ENCODE data around the gene TYW1B. TPM values are rescaled to one million over a fixed set of nuclear protein-coding genes. Genes with fewer than 3 reads are reported as not detected.
"Not testable (repeated sequence)": the region's sequence is repeated elsewhere in the genome, so short reads cannot be mapped to it uniquely, and the experiment has no call there.

Gene TYW1B
- total RNA-seq, 1 experiment from 2014 or later, result 3.0 TPM

- H4K20me1 ChIP-seq (ENCODE audit: insufficient read depth); BruUV-seq (replicated peaks); intact Hi-C loops (cut with micrococcal nuclease; ENCODE audit: unreplicated experiment); DNase-seq; H3F3A ChIP-seq (ENCODE audit: insufficient read depth, low read depth); H3K27me3 ChIP-seq (ENCODE audit: insufficient read depth, low read depth); POLR2A ChIA-PET (ENCODE audit: unreplicated experiment); H3K4me2 ChIP-seq; H3K27ac ChIP-seq; H3K4me1 ChIP-seq (replicated peaks; ENCODE audit: insufficient read depth); H3K79me2 ChIP-seq (ENCODE audit: low read depth); H3K4me3 ChIP-seq; CTCF ChIA-PET; H2AFZ ChIP-seq; H3K36me3 ChIP-seq (ENCODE audit: low read depth); H3K9me3 ChIP-seq (ENCODE audit: insufficient read depth, low read depth); H3K9me2 ChIP-seq (ENCODE audit: insufficient read depth): not testable (repeated sequence)
These were observed 223.0 kb downstream of the TYW1B start for GRCh38 chr7:72604771-72605611.

- BruUV-seq (replicated peaks); H3K9me2 ChIP-seq (ENCODE audit: insufficient read depth); DNase-seq; intact Hi-C loops (cut with micrococcal nuclease; ENCODE audit: unreplicated experiment); H3K79me2 ChIP-seq (ENCODE audit: low read depth); H3K27me3 ChIP-seq (ENCODE audit: insufficient read depth, low read depth); H3K4me1 ChIP-seq (replicated peaks; ENCODE audit: insufficient read depth); H3K9me3 ChIP-seq (ENCODE audit: insufficient read depth, low read depth); CTCF ChIA-PET; H3K4me2 ChIP-seq; H4K20me1 ChIP-seq (ENCODE audit: insufficient read depth); H3K36me3 ChIP-seq (ENCODE audit: low read depth); H3K4me3 ChIP-seq; POLR2A ChIA-PET (ENCODE audit: unreplicated experiment); H2AFZ ChIP-seq; H3K27ac ChIP-seq; H3F3A ChIP-seq (ENCODE audit: insufficient read depth, low read depth): not testable (repeated sequence)
These were observed 224.5 kb downstream of the TYW1B start for GRCh38 chr7:72603476-72603875.

- Histone ChIP-seq H3K79me2 (ENCODE audit: low read depth) (no peaks in the 10 kb centered on the region), H3K4me3 (no peak overlapping the region), H3K9me2 (ENCODE audit: insufficient read depth) (no peaks in the 10 kb centered on the region), H3K27me3 (ENCODE audit: insufficient read depth, low read depth) (no peaks in the 10 kb centered on the region), H3F3A (ENCODE audit: insufficient read depth, low read depth) (no peaks in the 10 kb centered on the region), H3K4me2 (no peak overlapping the region), H3K27ac (no peak overlapping the region), H4K20me1 (ENCODE audit: insufficient read depth) (no peaks in the 10 kb centered on the region), H3K4me1 (replicated peaks; ENCODE audit: insufficient read depth) (no peaks in the 10 kb centered on the region), H3K9me3 (ENCODE audit: insufficient read depth, low read depth) (no peaks in the 10 kb centered on the region), H3K36me3 (ENCODE audit: low read depth) (no peaks in the 10 kb centered on the region), H2AFZ (no peak overlapping the region)
- no peak for DNase-seq
- BruUV-seq (replicated peaks), result no TSS peak
- intact Hi-C loops (cut with micrococcal nuclease; ENCODE audit: unreplicated experiment), result no loop called here
- ChIA-PET CTCF (no interaction called here), POLR2A (ENCODE audit: unreplicated experiment) (no interaction called here)
- TF ChIP-seq EZH2 (IDR thresholded peaks at IDR 0.05; ENCODE audit: low read depth) (no peak), CTCF (conservative IDR thresholded peaks at IDR 0.05) (no peak)
These were observed 224.9 kb downstream of the TYW1B start for GRCh38 chr7:72603073-72603472.

GRCh38 chr7:72601683-72602082 is 226.3 kb downstream of the TYW1B start:
- intact Hi-C loops (cut with micrococcal nuclease; ENCODE audit: unreplicated experiment); H3F3A ChIP-seq (ENCODE audit: insufficient read depth, low read depth); H3K79me2 ChIP-seq (ENCODE audit: low read depth); H3K27ac ChIP-seq; H3K9me3 ChIP-seq (ENCODE audit: insufficient read depth, low read depth); H2AFZ ChIP-seq; CTCF ChIA-PET; BruUV-seq (replicated peaks); H3K4me1 ChIP-seq (replicated peaks; ENCODE audit: insufficient read depth); H3K4me2 ChIP-seq; POLR2A ChIA-PET (ENCODE audit: unreplicated experiment); H3K4me3 ChIP-seq; H3K27me3 ChIP-seq (ENCODE audit: insufficient read depth, low read depth); H3K9me2 ChIP-seq (ENCODE audit: insufficient read depth); H4K20me1 ChIP-seq (ENCODE audit: insufficient read depth); DNase-seq; H3K36me3 ChIP-seq (ENCODE audit: low read depth): not testable (repeated sequence)

GRCh38 chr7:72590023-72590422 is 238.0 kb downstream of the TYW1B start:
- not testable (repeated sequence) for BruUV-seq (replicated peaks)

GRCh38 chr7:72587267-72587666 is 240.7 kb downstream of the TYW1B start:
- H2AFZ ChIP-seq; H3K4me2 ChIP-seq; H3K27me3 ChIP-seq (ENCODE audit: insufficient read depth, low read depth); H3K36me3 ChIP-seq (ENCODE audit: low read depth); H3K9me2 ChIP-seq (ENCODE audit: insufficient read depth); H3K79me2 ChIP-seq (ENCODE audit: low read depth); BruUV-seq (replicated peaks); intact Hi-C loops (cut with micrococcal nuclease; ENCODE audit: unreplicated experiment); H3K4me1 ChIP-seq (replicated peaks; ENCODE audit: insufficient read depth); H3K27ac ChIP-seq; H3K4me3 ChIP-seq; POLR2A ChIA-PET (ENCODE audit: unreplicated experiment); CTCF ChIA-PET; H3K9me3 ChIP-seq (ENCODE audit: insufficient read depth, low read depth); H4K20me1 ChIP-seq (ENCODE audit: insufficient read depth); H3F3A ChIP-seq (ENCODE audit: insufficient read depth, low read depth); DNase-seq: not testable (repeated sequence)

More at GRCh38 chr7:72590023-72590422, 238.0 kb downstream of the TYW1B start:
- H3K4me2 ChIP-seq; H3K36me3 ChIP-seq (ENCODE audit: low read depth); H3K27me3 ChIP-seq (ENCODE audit: insufficient read depth, low read depth); H3F3A ChIP-seq (ENCODE audit: insufficient read depth, low read depth); H3K9me3 ChIP-seq (ENCODE audit: insufficient read depth, low read depth); DNase-seq; H2AFZ ChIP-seq; H3K79me2 ChIP-seq (ENCODE audit: low read depth); intact Hi-C loops (cut with micrococcal nuclease; ENCODE audit: unreplicated experiment); CTCF ChIA-PET; H4K20me1 ChIP-seq (ENCODE audit: insufficient read depth); H3K27ac ChIP-seq; POLR2A ChIA-PET (ENCODE audit: unreplicated experiment); H3K4me1 ChIP-seq (replicated peaks; ENCODE audit: insufficient read depth); H3K9me2 ChIP-seq (ENCODE audit: insufficient read depth); H3K4me3 ChIP-seq: not testable (repeated sequence)

- H3K4me1 ChIP-seq (replicated peaks; ENCODE audit: insufficient read depth); H3K4me2 ChIP-seq; DNase-seq; H3K9me2 ChIP-seq (ENCODE audit: insufficient read depth); POLR2A ChIA-PET (ENCODE audit: unreplicated experiment); H3K4me3 ChIP-seq; H3K27me3 ChIP-seq (ENCODE audit: insufficient read depth, low read depth); H3K9me3 ChIP-seq (ENCODE audit: insufficient read depth, low read depth); H2AFZ ChIP-seq; H4K20me1 ChIP-seq (ENCODE audit: insufficient read depth); H3K36me3 ChIP-seq (ENCODE audit: low read depth); BruUV-seq (replicated peaks); H3K27ac ChIP-seq; H3F3A ChIP-seq (ENCODE audit: insufficient read depth, low read depth); intact Hi-C loops (cut with micrococcal nuclease; ENCODE audit: unreplicated experiment); CTCF ChIA-PET; H3K79me2 ChIP-seq (ENCODE audit: low read depth): not testable (repeated sequence)
These were observed 243.4 kb downstream of the TYW1B start for GRCh38 chr7:72584576-72584975.
